NOMO-1 (cell line): ENCODE measurements around the gene RAP1B.

Experiments
- DNase-seq, 2 experiments: peaks; one replicate each; lab custom pipeline; 2025; ENCODE audit not compliant: unreplicated experiment in 2 of 2; lab: John Stamatoyannopoulos, UW

The RAP1B gene

DNA sequence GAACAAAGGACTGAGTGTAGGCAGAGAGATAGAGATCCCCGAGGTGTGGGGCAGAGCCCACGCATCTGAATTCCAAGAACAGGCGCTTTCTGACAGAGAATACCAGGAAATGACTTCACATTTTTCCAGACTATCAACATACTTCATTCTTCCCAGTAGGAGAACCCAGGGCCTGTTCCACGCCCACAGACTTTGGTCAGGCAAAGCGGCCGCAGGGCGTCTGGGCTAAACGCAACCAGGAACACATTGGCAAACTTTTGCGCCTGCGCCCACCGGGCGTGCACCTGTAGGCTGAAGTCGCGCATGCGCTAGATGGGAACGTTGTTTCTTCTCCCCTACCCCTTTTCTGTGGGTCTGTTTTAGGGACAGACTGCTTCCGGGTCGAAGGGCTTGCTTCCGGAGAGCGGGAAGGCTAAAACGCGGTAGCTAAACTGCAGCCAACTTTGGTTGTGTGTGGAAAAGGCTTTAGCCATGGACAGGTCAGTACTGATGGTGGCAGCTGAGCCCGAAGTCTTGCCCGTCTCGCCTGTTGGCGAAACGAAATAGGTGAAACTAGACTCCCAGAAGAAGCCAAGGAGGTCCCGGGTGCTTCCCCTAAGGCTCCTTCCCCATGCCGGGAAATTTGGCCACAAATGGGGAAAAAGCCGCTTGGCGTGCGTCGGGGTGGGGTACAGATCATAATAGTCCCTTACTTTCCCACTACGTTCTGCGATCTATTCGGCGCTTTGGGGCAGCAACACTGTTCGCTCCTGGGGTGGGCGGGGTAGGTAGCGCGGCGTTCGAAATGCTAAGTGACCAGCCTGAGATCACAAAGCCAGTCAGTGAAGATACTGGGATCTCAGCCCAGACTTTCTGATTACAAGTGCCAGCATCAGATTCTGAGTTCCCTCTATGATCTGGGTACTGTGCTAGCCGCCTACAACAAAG lies 76.2 kb downstream of the RAP1B start, which contains the start of gene NUP107:
Gene NUP107 (plus strand): TSS at position 384 of the 927 bp plus-strand sequence. CDS start 88 bp downstream, at position 472.
- DNase-seq = peak; percentile 94 to 97

DNA sequence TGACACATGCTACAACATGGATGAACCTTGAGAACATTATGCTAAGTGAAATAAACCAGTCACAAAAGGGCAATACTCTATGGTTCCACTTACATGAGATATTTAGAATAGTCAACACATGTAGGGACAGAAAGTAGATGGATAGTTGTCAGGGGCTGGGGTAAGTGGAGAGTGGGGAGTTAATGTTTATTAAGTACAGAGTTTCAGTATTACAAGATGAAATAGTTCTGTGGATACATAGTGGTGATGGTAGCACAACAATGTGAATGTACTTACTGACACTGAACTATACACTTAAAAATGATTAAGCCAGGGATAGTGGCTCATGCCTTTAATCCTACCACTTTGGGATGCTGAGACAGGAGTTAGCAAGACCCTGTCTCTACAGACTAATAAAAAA lies 84.8 kb downstream of the RAP1B start:
- DNase-seq = no peak

DNA sequence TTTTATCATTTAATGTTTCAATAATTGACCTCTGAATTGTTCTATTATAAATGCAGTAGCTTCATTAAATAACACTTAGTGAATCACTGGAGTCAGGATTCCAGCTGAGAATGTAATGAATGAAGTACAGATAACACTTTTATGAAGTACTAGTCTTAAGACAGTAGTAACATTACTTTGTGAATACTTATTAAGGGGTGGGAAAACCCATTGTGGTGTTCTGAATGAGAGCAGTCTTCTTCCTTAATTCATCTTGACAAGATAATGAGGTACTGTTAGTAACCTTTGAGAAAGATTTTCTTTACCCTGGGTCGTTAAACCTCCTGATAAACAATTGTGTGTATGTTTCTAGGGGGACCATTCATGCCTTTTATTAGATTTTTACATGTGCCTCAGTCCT lies 88.8 kb downstream of the RAP1B start:
- no peak for DNase-seq
